K562 (cell line): ENCODE data around the gene ANKRD6. TPM values are rescaled to one million over a fixed set of nuclear protein-coding genes. Genes with fewer than 3 reads are reported as not detected.

Source experiments
- ATAC-seq: fragments of 200-7000 bp; cut with Tn5 transposase; 3 replicates; pipeline ENCODE4 v1.9.1; 2020; ENCODE audit warnings: moderate library complexity
- BruUV-seq: library from RNA; stranded (reverse); fragments of 400-500 nt; replicated peaks from 2 replicates; lab custom pipeline; 2021; lab: Mats Ljungman, UMichigan
- CTCF ChIA-PET: fragments of 300-600 bp; formaldehyde crosslinking; extraction: SDS; loops from one replicate; lab custom pipeline; 2021; ENCODE audit warnings: low intra/inter-chr PET ratio; lab: Yijun Ruan, JAX
- POLR2A ChIA-PET: fragments of 300-600, 350-650 bp; sonication (Branson Sonifier 250); formaldehyde crosslinking; extraction: SDS; loops from one replicate; lab custom pipeline; 2021; ENCODE audit warnings: antibody characterized with exemption, inconsistent platforms; lab: Yijun Ruan, JAX
- DNase-seq, 4 experiments: peaks; one replicate each; pipeline versions ENCODE4 v3.0.0 to v3.0.0-alpha.2; 2011 to 2018; ENCODE audit warnings: low spot score in 3 of 4, mixed read lengths in 3 of 4; ENCODE audit errors: extremely low read depth in 1 of 4
- FAIRE-seq: peaks from 2 replicates; lab custom pipeline; 2011; peaks lifted over from hg19 to GRCh38; lab: Jason Lieb, UNC
- H2AFZ ChIP-seq: 2 replicates; pipeline ENCODE4 v1.6.0; 2011; ENCODE audit warnings: low read depth, low read length, control low read depth, inconsistent platforms
- H3K27ac ChIP-seq: fragments of 200-600 bp; 3 replicates; pipeline ENCODE4 v1.8.0; 2011; ENCODE audit warnings: low read depth, mild to moderate bottlenecking, control low read depth, inconsistent platforms, low read length, moderate library complexity, mixed read lengths; ENCODE audit errors: extremely low read depth
- H3K27me3 ChIP-seq, 2 experiments: fragments of 300-600 bp in 1 of 2; 2 replicates in 1 of 2; 3 replicates in 1 of 2; pipeline versions ENCODE4 v1.6.0 to v1.8.0; 2011; ENCODE audit warnings: inconsistent platforms in 2 of 2, low read length in 2 of 2, mild to moderate bottlenecking in 1 of 2, mixed read lengths in 1 of 2, moderate library complexity in 1 of 2; ENCODE audit not compliant: control insufficient read depth in 2 of 2, insufficient read depth in 2 of 2
- H3K36me3 ChIP-seq: fragments of 300-600 bp; 3 replicates; pipeline ENCODE4 v1.8.0; 2011; ENCODE audit warnings: mild to moderate bottlenecking, low read length, inconsistent platforms; ENCODE audit not compliant: control insufficient read depth, insufficient read depth
- H3K4me1 ChIP-seq, 2 experiments: fragments of 200-600 bp in 1 of 2; replicated peaks in 1 of 2; 2 replicates in 1 of 2; 3 replicates in 1 of 2; pipeline versions ENCODE4 v1.5.1 to v1.8.0; 2011; ENCODE audit warnings: inconsistent platforms in 2 of 2, low read length in 2 of 2, mild to moderate bottlenecking in 1 of 2, mixed read lengths in 1 of 2, moderate library complexity in 1 of 2; ENCODE audit not compliant: control insufficient read depth in 2 of 2, insufficient read depth in 2 of 2
- H3K4me2 ChIP-seq: 2 replicates; pipeline ENCODE4 v1.6.1; 2011; ENCODE audit warnings: low read length, control low read depth, inconsistent platforms, mixed read lengths; ENCODE audit not compliant: insufficient read depth
- H3K4me3 ChIP-seq: fragments of 200-600 bp; sonication (generic), shearing (Covaris generic); 2 replicates; pipeline ENCODE4 v1.5.1; 2016; ENCODE audit warnings: control low read depth, inconsistent platforms
- H3K79me2 ChIP-seq: fragments of 200-600 bp; 3 replicates; pipeline ENCODE4 v1.8.0; 2011; ENCODE audit warnings: low read length, inconsistent platforms; ENCODE audit not compliant: control insufficient read depth, insufficient read depth
- H3K9ac ChIP-seq, 2 experiments: 2 replicates each; pipeline versions ENCODE4 v1.6.0 to v1.6.1; 2011; ENCODE audit warnings: low read depth in 2 of 2, low read length in 2 of 2, control low read depth in 1 of 2, inconsistent platforms in 1 of 2, mild to moderate bottlenecking in 1 of 2, mixed read lengths in 1 of 2; ENCODE audit not compliant: insufficient read depth in 1 of 2
- H3K9me1 ChIP-seq: one replicate; pipeline ENCODE4 v1.6.0; 2011; ENCODE audit warnings: inconsistent platforms, mild to moderate bottlenecking, low read length, moderate library complexity; ENCODE audit not compliant: control insufficient read depth, insufficient read depth
- H3K9me3 ChIP-seq: replicated peaks from 2 replicates; pipeline ENCODE4 v1.5.1; 2011; ENCODE audit warnings: low read depth, low read length, inconsistent platforms; ENCODE audit not compliant: control insufficient read depth, insufficient read depth
- H4K20me1 ChIP-seq: replicated peaks from 2 replicates; pipeline ENCODE4 v1.6.1; 2011; ENCODE audit warnings: low read length, inconsistent platforms, mixed read lengths; ENCODE audit not compliant: control insufficient read depth, insufficient read depth
- CEBPZ ChIP-seq: fragments of 150-350 bp; IDR thresholded peaks from 2 replicates; pipeline ENCODE4 v1.6.1; 2014; ENCODE audit warnings: low read depth, mild to moderate bottlenecking, low read length, borderline replicate concordance
- LCOR ChIP-seq: sonication (generic); formaldehyde crosslinking; IDR thresholded peaks from 2 replicates; pipeline ENCODE4 v1.8.0; 2022; ENCODE audit warnings: mild to moderate bottlenecking, missing genetic modification reagents
- MBD2 ChIP-seq: sonication (generic); IDR thresholded peaks from 2 replicates; pipeline ENCODE4 v1.6.1; 2016; ENCODE audit warnings: low read depth, borderline replicate concordance
- RBM14 ChIP-seq: fragments of 200-400 bp; formaldehyde crosslinking; IDR thresholded peaks from 2 replicates; pipeline ENCODE4 v1.6.1; 2018; ENCODE audit warnings: low read depth, mild to moderate bottlenecking, low read length, moderate library complexity, borderline replicate concordance; ENCODE audit not compliant: insufficient read depth
- RFX5 ChIP-seq: IDR thresholded peaks from 2 replicates; pipeline ENCODE4 v1.6.1; 2011; ENCODE audit warnings: low read depth, mild to moderate bottlenecking, improper control_type of control experiment, low read length
- TGIF2 ChIP-seq: sonication (generic); formaldehyde crosslinking; IDR thresholded peaks from 2 replicates; pipeline ENCODE4 v1.8.1; 2022; ENCODE audit warnings: mild to moderate bottlenecking, missing genetic modification reagents, moderate library complexity
- ZNF197 ChIP-seq: fragments of 200-800 bp; sonication (Bioruptor generic); IDR thresholded peaks from 2 replicates; pipeline ENCODE4 v1.6.1; 2016; ENCODE audit warnings: low read depth, missing genetic modification characterization, missing compliant biosample characterization
- WGBS: fragments of 100-300 bp; shearing (Covaris generic); methylation state at CpG from one replicate; pipeline ENCODE4 v1.1.6; 2016; ENCODE audit warnings: low coverage, mixed read lengths; ENCODE audit not compliant: insufficient coverage; ENCODE audit errors: missing lambda C conversion rate; 5-methylcytosine and 5-hydroxymethylcytosine counted together
- in situ Hi-C: fragments of 300-500 bp; cut with MboI; formaldehyde crosslinking; loops from 4 replicates; pipeline ENCODE4 v1.15.0; 2018; ENCODE audit warnings: inconsistent platforms, mixed read lengths
- intact Hi-C: fragments of 100-400 bp; cut with micrococcal nuclease; formaldehyde crosslinking; loops from 2 replicates; pipeline ENCODE4 v1.14.2; 2022
- polyA plus RNA-seq, 8 experiments: library from polyadenylated mRNA; depleted of rRNA in 4 of 8; stranded (reverse) in 5 of 8; unstranded in 3 of 8; fragments of >200 nt; fragmentation: Nextera tagmentation in 2 of 8; fragmentation: Illumina TruSeq in 1 of 8; extraction: Ambion mirVana in 2 of 8; extraction: Trizol in 1 of 8; gene quantifications; 2 replicates each; pipeline versions ENCODE4 v1.2.1 to v1.2.3, GENCODE V29; 2011 to 2014; ENCODE audit warnings: inconsistent platforms in 1 of 8, missing spikeins in 1 of 8
- total RNA-seq, 7 experiments: library from RNA; depleted of rRNA in 6 of 7; stranded (reverse); fragments of >200 nt in 6 of 7; fragmentation: Illumina TruSeq in 2 of 7; extraction: Trizol in 2 of 7; gene quantifications; 2 replicates each; pipeline versions ENCODE4 v1.2.1 to v1.2.3, GENCODE V29; 2011 to 2021; ENCODE audit warnings: low replicate concordance in 1 of 7
- TF ChIP-seq, protein P1 (sequence below): fragments of 250-450 bp; sonication (Bioruptor Pico); IDR thresholded peaks from 2 replicates; pipeline ENCODE4 v1.9.0; 2021; ENCODE audit warnings: mild to moderate bottlenecking
- TF ChIP-seq, protein P2 (sequence below), 2 experiments: fragments of 450-650 bp in 1 of 2; sonication (generic) in 1 of 2; formaldehyde crosslinking in 1 of 2; IDR thresholded peaks in 1 of 2; conservative IDR thresholded peaks in 1 of 2; 2 replicates each; pipeline versions ENCODE4 v1.6.1 to v1.8.1; 2016 to 2023; ENCODE audit warnings: mild to moderate bottlenecking in 2 of 2, moderate library complexity in 2 of 2, inconsistent platforms in 1 of 2, missing genetic modification reagents in 1 of 2
- TF ChIP-seq, protein P3 (sequence below): sonication (generic); formaldehyde crosslinking; IDR thresholded peaks from 2 replicates; pipeline ENCODE4 v1.8.0; 2023; ENCODE audit warnings: mild to moderate bottlenecking, missing genetic modification reagents
- TF ChIP-seq, protein P4 (sequence below): fragments of 250-450 bp; sonication (Bioruptor Pico); IDR thresholded peaks from 2 replicates; pipeline ENCODE4 v1.8.0; 2022; ENCODE audit warnings: moderate library complexity, mild to moderate bottlenecking, inconsistent platforms

ANKRD6 gene
- total and polyA plus RNA-seq, 9 of the 15 experiments (the other 6 are each of a cell fraction or from before 2014, with no cell fraction given), result 0.04 to 0.22 (median 0.08) TPM; not detected in 4

DNA sequence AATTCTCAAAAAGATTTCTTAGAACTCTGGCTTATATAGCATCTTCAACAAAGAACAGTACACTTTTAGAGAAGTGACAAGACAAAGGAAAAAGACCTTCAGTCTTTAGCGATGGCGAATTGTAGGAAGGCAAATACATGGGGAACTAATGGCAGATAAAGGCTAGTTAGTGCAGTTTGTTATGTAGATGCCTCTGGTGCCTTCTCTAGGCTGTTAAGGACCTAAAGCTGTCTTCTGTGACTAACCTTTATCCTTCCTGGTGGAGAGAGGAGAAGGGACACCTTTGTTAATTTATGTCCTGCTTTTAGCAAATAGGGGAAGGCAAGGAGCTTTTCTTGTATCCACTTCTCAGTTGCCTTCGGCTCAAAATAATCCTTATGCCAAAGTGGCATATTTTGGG, 7.2 kb downstream of the ANKRD6 start:
- 3% methylated on average over 3 of the region's 3 CpGs for WGBS
- no peak overlapping the region for H2AFZ ChIP-seq
- H3K4me1 ChIP-seq, result no peaks in the 10 kb centered on the region
- no peak overlapping the region for H3K9ac ChIP-seq
- H3K4me2 ChIP-seq, result no peak overlapping the region
- ATAC-seq (no peak), DNase-seq (no peak), FAIRE-seq (no peak)
- H3K36me3 ChIP-seq, result no peaks in the 10 kb centered on the region
- in situ Hi-C loops, result no loop called here
- H3K9me1 ChIP-seq, result no peaks in the 10 kb centered on the region
- POLR2A ChIA-PET, result interaction anchor here (0.6 to 0.8 kb wide), 2 partner anchors 10 to 18 kb away, joined by 3 read pairs; no protein-coding TSS in a partner anchor
- no TSS peak for BruUV-seq
- H3K9me3 ChIP-seq, result no peaks in the 10 kb centered on the region
- no peaks in the 10 kb centered on the region for H4K20me1 ChIP-seq
- H3K4me3 ChIP-seq, result no peak overlapping the region
- H3K27me3 ChIP-seq, result peaks cover 5 to 9% of the 10 kb centered on the region in 2 experiments; a peak in 3 of 5 replicates
- CTCF ChIA-PET, result no interaction called here
- intact Hi-C loops, result no loop called here
- H3K27ac ChIP-seq, result no peak overlapping the region
- H3K79me2 ChIP-seq, result no peaks in the 10 kb centered on the region
- no peak for TF ChIP-seq TGIF2 (CRISPR knock-in tag)
- TF ChIP-seq MBD2, result no peak
- TF ChIP-seq, protein P1, sequence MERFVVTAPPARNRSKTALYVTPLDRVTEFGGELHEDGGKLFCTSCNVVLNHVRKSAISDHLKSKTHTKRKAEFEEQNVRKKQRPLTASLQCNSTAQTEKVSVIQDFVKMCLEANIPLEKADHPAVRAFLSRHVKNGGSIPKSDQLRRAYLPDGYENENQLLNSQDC, result no peak
- TF ChIP-seq, protein P2, sequence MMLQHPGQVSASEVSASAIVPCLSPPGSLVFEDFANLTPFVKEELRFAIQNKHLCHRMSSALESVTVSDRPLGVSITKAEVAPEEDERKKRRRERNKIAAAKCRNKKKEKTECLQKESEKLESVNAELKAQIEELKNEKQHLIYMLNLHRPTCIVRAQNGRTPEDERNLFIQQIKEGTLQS (IDR thresholded peaks at IDR 0.05), result no peak
- TF ChIP-seq, protein P2 (CRISPR knock-in tag; conservative IDR thresholded peaks at IDR 0.05), result no peak
- no peak for TF ChIP-seq CEBPZ
- TF ChIP-seq RBM14, result no peak
- no peak for TF ChIP-seq LCOR (CRISPR knock-in tag)
- TF ChIP-seq, protein P3, sequence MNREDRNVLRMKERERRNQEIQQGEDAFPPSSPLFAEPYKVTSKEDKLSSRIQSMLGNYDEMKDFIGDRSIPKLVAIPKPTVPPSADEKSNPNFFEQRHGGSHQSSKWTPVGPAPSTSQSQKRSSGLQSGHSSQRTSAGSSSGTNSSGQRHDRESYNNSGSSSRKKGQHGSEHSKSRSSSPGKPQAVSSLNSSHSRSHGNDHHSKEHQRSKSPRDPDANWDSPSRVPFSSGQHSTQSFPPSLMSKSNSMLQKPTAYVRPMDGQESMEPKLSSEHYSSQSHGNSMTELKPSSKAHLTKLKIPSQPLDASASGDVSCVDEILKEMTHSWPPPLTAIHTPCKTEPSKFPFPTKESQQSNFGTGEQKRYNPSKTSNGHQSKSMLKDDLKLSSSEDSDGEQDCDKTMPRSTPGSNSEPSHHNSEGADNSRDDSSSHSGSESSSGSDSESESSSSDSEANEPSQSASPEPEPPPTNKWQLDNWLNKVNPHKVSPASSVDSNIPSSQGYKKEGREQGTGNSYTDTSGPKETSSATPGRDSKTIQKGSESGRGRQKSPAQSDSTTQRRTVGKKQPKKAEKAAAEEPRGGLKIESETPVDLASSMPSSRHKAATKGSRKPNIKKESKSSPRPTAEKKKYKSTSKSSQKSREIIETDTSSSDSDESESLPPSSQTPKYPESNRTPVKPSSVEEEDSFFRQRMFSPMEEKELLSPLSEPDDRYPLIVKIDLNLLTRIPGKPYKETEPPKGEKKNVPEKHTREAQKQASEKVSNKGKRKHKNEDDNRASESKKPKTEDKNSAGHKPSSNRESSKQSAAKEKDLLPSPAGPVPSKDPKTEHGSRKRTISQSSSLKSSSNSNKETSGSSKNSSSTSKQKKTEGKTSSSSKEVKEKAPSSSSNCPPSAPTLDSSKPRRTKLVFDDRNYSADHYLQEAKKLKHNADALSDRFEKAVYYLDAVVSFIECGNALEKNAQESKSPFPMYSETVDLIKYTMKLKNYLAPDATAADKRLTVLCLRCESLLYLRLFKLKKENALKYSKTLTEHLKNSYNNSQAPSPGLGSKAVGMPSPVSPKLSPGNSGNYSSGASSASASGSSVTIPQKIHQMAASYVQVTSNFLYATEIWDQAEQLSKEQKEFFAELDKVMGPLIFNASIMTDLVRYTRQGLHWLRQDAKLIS (CRISPR knock-in tag), result no peak
- TF ChIP-seq ZNF197 (CRISPR knock-in tag), result no peak
- TF ChIP-seq, protein P4, sequence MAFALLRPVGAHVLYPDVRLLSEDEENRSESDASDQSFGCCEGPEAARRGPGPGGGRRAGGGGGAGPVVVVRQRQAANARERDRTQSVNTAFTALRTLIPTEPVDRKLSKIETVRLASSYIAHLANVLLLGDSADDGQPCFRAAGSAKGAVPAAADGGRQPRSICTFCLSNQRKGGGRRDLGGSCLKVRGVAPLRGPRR (CRISPR knock-in tag), result no peak
- TF ChIP-seq RFX5, result no peak
